HG03025 (cell line): ENCODE results near the gene CLPX.
"Not testable (repeated sequence)": the region's sequence is repeated elsewhere in the genome, so short reads cannot be mapped to it uniquely, and the experiment has no call there.

Source experiments
- ATAC-seq: cut with Tn5 transposase; IDR thresholded peaks from one replicate; pipeline ENCODE4 v1.9.1; 2021; ENCODE audit warnings: mild to moderate bottlenecking, moderate library complexity; ENCODE audit not compliant: unreplicated experiment, low FRiP score

The CLPX gene

GRCh38 chr15:65106011-65106590, 79.0 kb downstream of the CLPX start:
- no peak for ATAC-seq

- ATAC-seq, result no peak
Measured at GRCh38 chr15:65105038-65105437, 80.1 kb downstream of the CLPX start.

GRCh38 chr15:65102912-65103311, 82.2 kb downstream of the CLPX start:
- no peak for ATAC-seq

- ATAC-seq, result no peak
Measured at GRCh38 chr15:65101891-65102708, 83.0 kb downstream of the CLPX start.

GRCh38 chr15:65101411-65101890, 83.7 kb downstream of the CLPX start:
- ATAC-seq, result no peak

- ATAC-seq, result no peak
Measured at GRCh38 chr15:65100442-65100841, 84.7 kb downstream of the CLPX start.

- ATAC-seq, result not testable (repeated sequence)
Measured at GRCh38 chr15:65099801-65100200, 85.3 kb downstream of the CLPX start.

GRCh38 chr15:65099336-65099735, 85.8 kb downstream of the CLPX start:
- ATAC-seq, result no peak
